SK-N-SH treated with all-trans-retinoic acid at 6 μM for 48 hours (cell line): ENCODE results near the gene STXBP3.

ENCODE experiments used
- ATAC-seq: fragments of 200-7000 bp; cut with Tn5 transposase; 3 replicates; pipeline ENCODE4 v1.9.1; 2020; ENCODE audit warnings: mild to moderate bottlenecking, moderate library complexity
- ARNTL ChIP-seq: fragments of 450-650 bp; formaldehyde crosslinking; IDR thresholded peaks from 2 replicates; pipeline ENCODE4 v1.5.0; 2020; ENCODE audit warnings: low read depth, mild to moderate bottlenecking, moderate library complexity, borderline replicate concordance
- BACH2 ChIP-seq: fragments of 250-450 bp; sonication (Bioruptor Pico); IDR thresholded peaks from 2 replicates; pipeline ENCODE4 v1.9.0; 2021; ENCODE audit warnings: mild to moderate bottlenecking, borderline replicate concordance
- CSDC2 ChIP-seq: fragments of 250-450 bp; sonication (Bioruptor Pico); IDR thresholded peaks from 2 replicates; pipeline ENCODE4 v1.5.0; 2020; ENCODE audit warnings: mild to moderate bottlenecking, moderate library complexity
- CSRNP3 ChIP-seq: fragments of 250-450 bp; sonication (Bioruptor Pico); IDR thresholded peaks from 2 replicates; pipeline ENCODE4 v1.5.1; 2021; ENCODE audit warnings: mild to moderate bottlenecking, moderate library complexity
- ESRRG ChIP-seq: fragments of 250-450 bp; sonication (Bioruptor Pico); IDR thresholded peaks from 2 replicates; pipeline ENCODE4 v1.6.1; 2021; ENCODE audit warnings: mild to moderate bottlenecking
- ISL1 ChIP-seq: fragments of 250-450 bp; sonication (Bioruptor Pico); IDR thresholded peaks from 2 replicates; pipeline ENCODE4 v2.1.2; 2022; ENCODE audit warnings: mild to moderate bottlenecking, moderate library complexity
- OSR1 ChIP-seq: fragments of 250-450 bp; sonication (Bioruptor Pico); IDR thresholded peaks from 2 replicates; pipeline ENCODE4 v1.8.0; 2022; ENCODE audit warnings: moderate library complexity, mild to moderate bottlenecking, inconsistent platforms
- PPARA ChIP-seq: fragments of 250-450 bp; sonication (Bioruptor Pico); IDR thresholded peaks from 2 replicates; pipeline ENCODE4 v1.5.0; 2020; ENCODE audit warnings: mild to moderate bottlenecking, borderline replicate concordance
- RARB ChIP-seq: fragments of 250-450 bp; sonication (Bioruptor Pico); IDR thresholded peaks from 2 replicates; pipeline ENCODE4 v1.8.0; 2021; ENCODE audit warnings: mild to moderate bottlenecking, moderate library complexity
- SNAI2 ChIP-seq: fragments of 250-450 bp; sonication (Bioruptor Pico); IDR thresholded peaks from 2 replicates; pipeline ENCODE4 v1.5.0; 2020; ENCODE audit warnings: mild to moderate bottlenecking, moderate library complexity
- ZFP3 ChIP-seq: fragments of 250-450 bp; sonication (Bioruptor Pico); IDR thresholded peaks from 2 replicates; pipeline ENCODE4 v1.5.0; 2020; ENCODE audit warnings: mild to moderate bottlenecking, moderate library complexity
- ZFP30 ChIP-seq: fragments of 450-650 bp; formaldehyde crosslinking; IDR thresholded peaks from 2 replicates; pipeline ENCODE4 v1.5.0; 2022; ENCODE audit warnings: mild to moderate bottlenecking, moderate library complexity
- ZNF565 ChIP-seq: fragments of 450-650 bp; formaldehyde crosslinking; conservative IDR thresholded peaks from 2 replicates; pipeline ENCODE4 v1.5.0; 2020; ENCODE audit warnings: low read depth, mild to moderate bottlenecking, moderate library complexity
- ZNF70 ChIP-seq: fragments of 450-650 bp; formaldehyde crosslinking; IDR thresholded peaks from 2 replicates; pipeline ENCODE4 v1.5.0; 2020; ENCODE audit warnings: mild to moderate bottlenecking, moderate library complexity
- TF ChIP-seq, protein P1 (sequence below): fragments of 250-450 bp; sonication (Bioruptor Pico); IDR thresholded peaks from 2 replicates; pipeline ENCODE4 v1.5.1; 2020; ENCODE audit warnings: low read depth, mild to moderate bottlenecking, moderate library complexity
- TF ChIP-seq, protein P2 (sequence below): fragments of 250-450 bp; sonication (Bioruptor Pico); IDR thresholded peaks from 2 replicates; pipeline ENCODE4 v1.8.0; 2021; ENCODE audit warnings: low read depth, mild to moderate bottlenecking, moderate library complexity, borderline replicate concordance
- TF ChIP-seq, protein P3 (sequence below): fragments of 250-450 bp; sonication (Bioruptor Pico); IDR thresholded peaks from 2 replicates; pipeline ENCODE4 v1.5.0; 2020; ENCODE audit warnings: mild to moderate bottlenecking, moderate library complexity

STXBP3 gene

DNA sequence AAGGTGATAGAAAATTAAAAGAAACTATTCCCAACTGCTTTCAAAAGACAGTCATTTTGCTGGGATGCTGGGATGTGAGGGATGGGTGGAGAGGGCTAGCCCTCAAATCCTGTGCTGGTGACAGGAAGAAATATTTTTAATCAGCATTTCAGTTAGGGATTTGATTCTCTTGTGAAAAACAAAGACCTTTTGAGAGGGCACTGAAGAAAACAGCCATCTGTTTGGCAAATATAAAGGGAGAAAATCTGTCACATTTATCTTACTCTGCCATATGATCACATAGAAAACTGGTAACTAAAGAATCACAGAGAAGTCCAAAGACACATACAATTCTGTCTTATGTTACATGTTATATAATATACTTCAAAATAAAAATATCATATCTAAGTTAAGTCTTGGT is 12.3 kb downstream of the STXBP3 start:
- no peak for ATAC-seq
- TF ChIP-seq ZFP3 (CRISPR knock-in tag): no peak
- TF ChIP-seq, protein P1, sequence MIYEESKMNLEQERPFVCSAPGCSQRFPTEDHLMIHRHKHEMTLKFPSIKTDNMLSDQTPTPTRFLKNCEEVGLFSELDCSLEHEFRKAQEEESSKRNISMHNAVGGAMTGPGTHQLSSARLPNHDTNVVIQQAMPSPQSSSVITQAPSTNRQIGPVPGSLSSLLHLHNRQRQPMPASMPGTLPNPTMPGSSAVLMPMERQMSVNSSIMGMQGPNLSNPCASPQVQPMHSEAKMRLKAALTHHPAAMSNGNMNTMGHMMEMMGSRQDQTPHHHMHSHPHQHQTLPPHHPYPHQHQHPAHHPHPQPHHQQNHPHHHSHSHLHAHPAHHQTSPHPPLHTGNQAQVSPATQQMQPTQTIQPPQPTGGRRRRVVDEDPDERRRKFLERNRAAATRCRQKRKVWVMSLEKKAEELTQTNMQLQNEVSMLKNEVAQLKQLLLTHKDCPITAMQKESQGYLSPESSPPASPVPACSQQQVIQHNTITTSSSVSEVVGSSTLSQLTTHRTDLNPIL (CRISPR knock-in tag): no peak
- TF ChIP-seq, protein P2, sequence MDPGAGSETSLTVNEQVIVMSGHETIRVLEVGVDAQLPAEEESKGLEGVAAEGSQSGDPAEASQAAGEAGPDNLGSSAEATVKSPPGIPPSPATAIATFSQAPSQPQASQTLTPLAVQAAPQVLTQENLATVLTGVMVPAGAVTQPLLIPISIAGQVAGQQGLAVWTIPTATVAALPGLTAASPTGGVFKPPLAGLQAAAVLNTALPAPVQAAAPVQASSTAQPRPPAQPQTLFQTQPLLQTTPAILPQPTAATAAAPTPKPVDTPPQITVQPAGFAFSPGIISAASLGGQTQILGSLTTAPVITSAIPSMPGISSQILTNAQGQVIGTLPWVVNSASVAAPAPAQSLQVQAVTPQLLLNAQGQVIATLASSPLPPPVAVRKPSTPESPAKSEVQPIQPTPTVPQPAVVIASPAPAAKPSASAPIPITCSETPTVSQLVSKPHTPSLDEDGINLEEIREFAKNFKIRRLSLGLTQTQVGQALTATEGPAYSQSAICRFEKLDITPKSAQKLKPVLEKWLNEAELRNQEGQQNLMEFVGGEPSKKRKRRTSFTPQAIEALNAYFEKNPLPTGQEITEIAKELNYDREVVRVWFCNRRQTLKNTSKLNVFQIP (CRISPR knock-in tag): no peak
- no peak for TF ChIP-seq ARNTL (CRISPR knock-in tag)
- TF ChIP-seq, protein P3, sequence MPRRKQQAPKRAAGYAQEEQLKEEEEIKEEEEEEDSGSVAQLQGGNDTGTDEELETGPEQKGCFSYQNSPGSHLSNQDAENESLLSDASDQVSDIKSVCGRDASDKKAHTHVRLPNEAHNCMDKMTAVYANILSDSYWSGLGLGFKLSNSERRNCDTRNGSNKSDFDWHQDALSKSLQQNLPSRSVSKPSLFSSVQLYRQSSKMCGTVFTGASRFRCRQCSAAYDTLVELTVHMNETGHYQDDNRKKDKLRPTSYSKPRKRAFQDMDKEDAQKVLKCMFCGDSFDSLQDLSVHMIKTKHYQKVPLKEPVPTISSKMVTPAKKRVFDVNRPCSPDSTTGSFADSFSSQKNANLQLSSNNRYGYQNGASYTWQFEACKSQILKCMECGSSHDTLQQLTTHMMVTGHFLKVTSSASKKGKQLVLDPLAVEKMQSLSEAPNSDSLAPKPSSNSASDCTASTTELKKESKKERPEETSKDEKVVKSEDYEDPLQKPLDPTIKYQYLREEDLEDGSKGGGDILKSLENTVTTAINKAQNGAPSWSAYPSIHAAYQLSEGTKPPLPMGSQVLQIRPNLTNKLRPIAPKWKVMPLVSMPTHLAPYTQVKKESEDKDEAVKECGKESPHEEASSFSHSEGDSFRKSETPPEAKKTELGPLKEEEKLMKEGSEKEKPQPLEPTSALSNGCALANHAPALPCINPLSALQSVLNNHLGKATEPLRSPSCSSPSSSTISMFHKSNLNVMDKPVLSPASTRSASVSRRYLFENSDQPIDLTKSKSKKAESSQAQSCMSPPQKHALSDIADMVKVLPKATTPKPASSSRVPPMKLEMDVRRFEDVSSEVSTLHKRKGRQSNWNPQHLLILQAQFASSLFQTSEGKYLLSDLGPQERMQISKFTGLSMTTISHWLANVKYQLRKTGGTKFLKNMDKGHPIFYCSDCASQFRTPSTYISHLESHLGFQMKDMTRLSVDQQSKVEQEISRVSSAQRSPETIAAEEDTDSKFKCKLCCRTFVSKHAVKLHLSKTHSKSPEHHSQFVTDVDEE (CRISPR knock-in tag): no peak
- no peak for TF ChIP-seq ZNF565 (CRISPR knock-in tag)
- TF ChIP-seq OSR1: no peak
- TF ChIP-seq ESRRG (CRISPR knock-in tag): no peak
- no peak for TF ChIP-seq SNAI2 (CRISPR knock-in tag)
- TF ChIP-seq PPARA (CRISPR knock-in tag): no peak
- TF ChIP-seq, all 23 proteins: peak for 0

DNA sequence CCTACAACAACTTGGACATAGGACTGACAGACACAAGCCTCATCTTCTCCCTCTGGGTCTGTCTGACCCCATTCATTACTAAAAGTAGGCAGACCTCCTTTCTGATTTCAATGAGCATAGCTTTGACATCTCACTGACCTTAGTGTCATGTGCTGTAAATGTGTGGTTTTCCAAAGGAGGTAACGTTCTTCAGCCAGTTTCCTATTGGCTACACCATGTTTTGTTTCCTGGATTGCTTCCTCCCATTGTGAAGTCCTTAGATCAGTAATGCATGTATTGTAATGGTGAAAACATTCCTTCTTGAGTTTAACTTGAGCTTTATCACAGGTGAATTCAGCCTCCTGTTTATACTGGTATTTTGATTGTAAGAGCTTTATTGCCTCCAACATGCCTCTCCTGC is 20.6 kb downstream of the STXBP3 start:
- TF ChIP-seq ISL1: no peak
- TF ChIP-seq CSDC2 (CRISPR knock-in tag): no peak
- no peak for TF ChIP-seq ZFP30 (CRISPR knock-in tag)
- TF ChIP-seq CSRNP3 (CRISPR knock-in tag): no peak
- no peak for ATAC-seq

GRCh38 chr1:108767708-108768107 is 21.2 kb downstream of the STXBP3 start:
- TF ChIP-seq ISL1 (no peak), ZNF565 (CRISPR knock-in tag) (no peak), BACH2 (no peak), ARNTL (CRISPR knock-in tag) (no peak), RARB (no peak), ZNF70 (CRISPR knock-in tag) (no peak), PPARA (CRISPR knock-in tag) (no peak), ZFP3 (CRISPR knock-in tag) (no peak)
- TF ChIP-seq, protein P1 (CRISPR knock-in tag): no peak
- TF ChIP-seq, protein P3 (CRISPR knock-in tag): no peak
- TF ChIP-seq, all 23 proteins: peak for 0
- ATAC-seq: no peak
